SU-DHL-6 (cell line): ENCODE measurements around the gene PGK2.

Experiments used
- CTCF ChIP-seq: fragments of 200-600 bp; sonication (generic); IDR thresholded peaks from one replicate; pipeline ENCODE4 v1.5.1; 2017; ENCODE audit warnings: antibody characterized with exemption, mild to moderate bottlenecking, low read length, moderate library complexity; ENCODE audit not compliant: insufficient read depth, poor library complexity, severe bottlenecking
- EZH2phosphoT487 ChIP-seq: fragments of 200-600 bp; sonication (generic), shearing (Covaris generic); conservative IDR thresholded peaks from 2 replicates; pipeline ENCODE4 v1.6.1; 2018; ENCODE audit warnings: mild to moderate bottlenecking, antibody characterized with exemption, low read length, moderate library complexity, mixed read lengths

GRCh38 chr6:49764571-49765236, 22.4 kb downstream of the PGK2 start:
- TF ChIP-seq EZH2phosphoT487 = no peak
- no peak for TF ChIP-seq CTCF
